Measurements from ENCODE around the gene CPZ.
"Not testable (repeated sequence)": the region's sequence is repeated elsewhere in the genome, so short reads cannot be mapped to it uniquely, and the experiment has no call there.

CPZ gene

DNA sequence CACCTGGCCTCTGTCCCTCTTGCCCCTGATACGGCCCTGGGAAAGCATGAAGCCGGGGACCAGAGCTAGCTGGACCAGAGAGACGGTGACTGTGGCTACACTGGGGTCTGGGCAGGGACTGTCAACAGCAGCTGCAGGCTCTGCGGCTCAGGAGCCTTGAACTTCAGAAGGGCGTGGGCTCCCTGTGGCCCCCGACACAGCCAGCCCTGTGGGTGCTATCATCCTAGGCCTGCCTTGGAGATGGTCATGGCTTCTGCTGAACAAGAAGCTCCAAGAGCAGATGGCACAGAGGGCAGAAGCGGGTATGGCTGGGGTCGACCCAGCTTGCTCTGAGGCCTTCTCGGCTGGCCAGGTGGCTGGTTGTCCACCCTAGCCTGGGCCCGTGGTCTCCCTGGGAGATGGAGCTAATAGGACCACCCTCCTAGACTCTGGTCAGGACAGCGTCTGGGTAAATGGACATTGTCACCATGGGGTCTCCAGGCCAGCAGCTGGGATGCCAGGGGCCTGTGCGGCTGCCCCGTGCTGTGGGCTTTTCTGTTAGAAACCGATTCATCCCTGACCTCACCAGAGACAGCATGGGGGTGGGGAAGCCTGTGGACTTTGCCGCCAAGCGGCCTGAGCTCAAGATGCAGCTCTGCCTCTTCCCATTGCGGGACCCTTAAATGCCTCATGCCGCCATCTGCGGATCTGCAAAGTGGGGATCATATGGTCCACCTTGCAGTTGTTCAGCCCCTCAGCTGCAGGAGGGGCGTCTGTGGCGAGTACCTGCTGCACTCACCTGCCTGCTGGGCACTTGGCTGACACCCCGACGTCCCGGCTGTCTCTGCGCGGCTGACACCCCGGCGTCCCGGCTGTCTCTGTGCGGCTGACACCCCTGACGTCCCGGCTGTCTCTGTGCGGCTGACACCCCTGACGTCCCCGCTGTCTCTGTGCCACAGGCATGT is 21.1 kb downstream of the CPZ start:
- DNase-seq = no peak

- no peak for DNase-seq
Observed at GRCh38 chr4:8614365-8615193, 22.0 kb downstream of the CPZ start.

DNA sequence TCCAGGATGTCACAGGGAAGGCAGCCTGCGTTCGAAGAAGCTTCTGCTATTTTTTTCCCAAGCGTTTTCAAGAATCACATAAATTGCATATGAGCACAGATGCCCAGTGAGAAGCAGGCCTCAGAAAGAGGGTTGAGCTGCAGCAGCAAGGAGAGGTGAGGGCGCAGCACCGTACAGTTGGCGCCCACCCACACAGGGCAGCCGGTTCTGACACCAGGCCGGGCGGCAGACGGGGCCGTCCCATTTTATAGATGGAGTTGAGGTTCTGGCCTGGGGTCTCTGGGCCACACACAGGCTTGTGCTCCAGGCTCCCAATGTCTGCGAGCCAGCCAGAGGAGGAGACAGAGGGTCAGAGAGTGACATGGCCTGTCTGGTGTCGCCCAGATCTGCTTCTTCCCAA is 22.8 kb downstream of the CPZ start:
- DNase-seq = no peak

DNA sequence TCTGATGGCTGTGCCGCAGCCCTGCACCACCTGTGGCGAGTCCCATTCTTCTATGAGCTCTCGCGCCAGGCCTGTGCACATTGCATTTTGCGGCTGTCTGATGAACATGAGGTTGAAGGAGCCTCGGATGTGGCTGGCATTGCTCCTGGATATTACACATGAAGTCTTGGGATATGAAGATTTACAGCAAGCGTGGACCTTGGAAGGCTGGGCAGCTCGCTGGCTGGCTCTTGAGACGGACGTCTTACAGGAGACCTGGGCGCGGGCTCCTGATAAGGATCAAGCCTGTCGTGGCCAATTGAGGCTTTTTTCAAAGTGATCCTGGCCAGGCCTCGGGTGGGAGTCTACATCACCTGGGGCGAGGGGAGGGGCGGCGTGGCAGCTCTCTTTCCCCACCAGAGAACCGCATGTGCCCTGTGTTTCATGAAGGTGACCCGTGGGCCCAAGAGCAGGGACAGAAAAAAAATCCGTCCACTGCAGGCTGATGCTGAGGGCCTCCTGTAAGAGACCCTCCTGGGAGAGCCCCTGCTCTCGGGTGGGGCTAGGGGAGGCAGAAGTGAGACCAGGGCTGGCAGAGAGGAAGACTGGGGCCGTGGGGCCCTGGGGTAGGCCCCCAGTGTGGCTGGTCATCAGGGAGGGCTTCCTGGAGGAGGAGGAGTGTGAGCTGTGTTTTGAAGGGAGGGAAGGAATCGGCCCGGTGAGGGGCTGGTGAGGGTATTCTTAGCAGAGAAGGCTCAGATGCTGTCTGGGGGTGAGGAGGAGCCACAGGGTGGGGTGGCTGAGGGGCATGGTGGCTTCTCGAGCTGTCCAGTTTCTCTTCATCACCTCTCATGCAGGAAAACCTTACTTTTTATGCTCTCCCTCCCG is 23.6 kb downstream of the CPZ start:
- DNase-seq = no peak

- DNase-seq = no peak
Observed at GRCh38 chr4:8616831-8617230, 24.3 kb downstream of the CPZ start.

GRCh38 chr4:8617486-8618040 is 25.0 kb downstream of the CPZ start:
- DNase-seq = no peak

GRCh38 chr4:8618421-8618820 is 25.9 kb downstream of the CPZ start:
- no peak for DNase-seq

GRCh38 chr4:8618961-8619720 is 26.6 kb downstream of the CPZ start:
- no peak for DNase-seq

- DNase-seq = not testable (repeated sequence)
Observed at GRCh38 chr4:8621135-8621534, 28.6 kb downstream of the CPZ start.

DNA sequence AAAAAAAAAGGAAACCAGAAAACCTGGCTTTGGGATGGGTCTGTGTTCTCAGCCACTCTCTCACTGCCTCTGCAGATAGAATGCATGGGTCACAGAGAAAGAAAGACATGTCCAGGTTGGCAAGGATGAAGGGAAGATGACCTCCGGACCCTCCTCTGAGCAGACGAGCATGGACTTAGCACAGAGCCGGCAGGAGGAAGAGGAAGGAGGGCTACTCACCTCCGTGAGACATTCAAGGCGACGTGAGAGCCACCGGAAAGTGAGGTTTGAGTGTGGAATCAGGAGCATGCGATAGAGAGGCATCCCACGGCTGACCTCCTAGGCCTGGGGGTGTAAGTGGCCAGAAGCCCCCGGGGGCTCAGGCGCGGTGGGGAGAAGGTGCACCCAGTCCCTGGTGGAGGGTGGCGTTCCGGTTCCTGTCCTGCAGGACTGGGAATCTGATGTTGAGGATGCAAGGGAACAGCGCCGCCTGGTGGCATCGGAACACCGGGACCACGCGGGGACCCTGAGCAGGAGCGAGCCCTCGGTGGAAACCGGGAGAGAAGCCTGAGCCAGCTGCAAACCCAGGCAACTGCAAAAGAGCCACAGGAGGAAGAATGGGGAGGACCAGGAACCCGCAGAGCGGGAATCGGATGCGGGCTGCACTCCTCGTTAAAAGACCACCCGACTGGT is 32.2 kb downstream of the CPZ start:
- not testable (repeated sequence) for DNase-seq

DNA sequence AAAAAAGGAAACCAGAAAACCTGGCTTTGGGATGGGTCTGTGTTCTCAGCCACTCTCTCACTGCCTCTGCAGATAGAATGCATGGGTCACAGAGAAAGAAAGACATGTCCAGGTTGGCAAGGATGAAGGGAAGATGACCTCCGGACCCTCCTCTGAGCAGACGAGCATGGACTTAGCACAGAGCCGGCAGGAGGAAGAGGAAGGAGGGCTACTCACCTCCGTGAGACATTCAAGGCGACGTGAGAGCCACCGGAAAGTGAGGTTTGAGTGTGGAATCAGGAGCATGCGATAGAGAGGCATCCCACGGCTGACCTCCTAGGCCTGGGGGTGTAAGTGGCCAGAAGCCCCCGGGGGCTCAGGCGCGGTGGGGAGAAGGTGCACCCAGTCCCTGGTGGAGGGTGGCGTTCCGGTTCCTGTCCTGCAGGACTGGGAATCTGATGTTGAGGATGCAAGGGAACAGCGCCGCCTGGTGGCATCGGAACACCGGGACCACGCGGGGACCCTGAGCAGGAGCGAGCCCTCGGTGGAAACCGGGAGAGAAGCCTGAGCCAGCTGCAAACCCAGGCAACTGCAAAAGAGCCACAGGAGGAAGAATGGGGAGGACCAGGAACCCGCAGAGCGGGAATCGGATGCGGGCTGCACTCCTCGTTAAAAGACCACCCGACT is 37.8 kb downstream of the CPZ start:
- DNase-seq = not testable (repeated sequence)

GRCh38 chr4:8631896-8632295 is 39.3 kb downstream of the CPZ start:
- not testable (repeated sequence) for DNase-seq

- not testable (repeated sequence) for DNase-seq
Observed at GRCh38 chr4:8634773-8635172, 42.2 kb downstream of the CPZ start.

- not testable (repeated sequence) for DNase-seq
Observed at GRCh38 chr4:8635897-8636554, 43.5 kb downstream of the CPZ start.

- no peak for DNase-seq
Observed at GRCh38 chr4:8637456-8637984, 45.0 kb downstream of the CPZ start.

- DNase-seq = no peak
Observed at GRCh38 chr4:8639021-8639420, 46.5 kb downstream of the CPZ start.

DNA sequence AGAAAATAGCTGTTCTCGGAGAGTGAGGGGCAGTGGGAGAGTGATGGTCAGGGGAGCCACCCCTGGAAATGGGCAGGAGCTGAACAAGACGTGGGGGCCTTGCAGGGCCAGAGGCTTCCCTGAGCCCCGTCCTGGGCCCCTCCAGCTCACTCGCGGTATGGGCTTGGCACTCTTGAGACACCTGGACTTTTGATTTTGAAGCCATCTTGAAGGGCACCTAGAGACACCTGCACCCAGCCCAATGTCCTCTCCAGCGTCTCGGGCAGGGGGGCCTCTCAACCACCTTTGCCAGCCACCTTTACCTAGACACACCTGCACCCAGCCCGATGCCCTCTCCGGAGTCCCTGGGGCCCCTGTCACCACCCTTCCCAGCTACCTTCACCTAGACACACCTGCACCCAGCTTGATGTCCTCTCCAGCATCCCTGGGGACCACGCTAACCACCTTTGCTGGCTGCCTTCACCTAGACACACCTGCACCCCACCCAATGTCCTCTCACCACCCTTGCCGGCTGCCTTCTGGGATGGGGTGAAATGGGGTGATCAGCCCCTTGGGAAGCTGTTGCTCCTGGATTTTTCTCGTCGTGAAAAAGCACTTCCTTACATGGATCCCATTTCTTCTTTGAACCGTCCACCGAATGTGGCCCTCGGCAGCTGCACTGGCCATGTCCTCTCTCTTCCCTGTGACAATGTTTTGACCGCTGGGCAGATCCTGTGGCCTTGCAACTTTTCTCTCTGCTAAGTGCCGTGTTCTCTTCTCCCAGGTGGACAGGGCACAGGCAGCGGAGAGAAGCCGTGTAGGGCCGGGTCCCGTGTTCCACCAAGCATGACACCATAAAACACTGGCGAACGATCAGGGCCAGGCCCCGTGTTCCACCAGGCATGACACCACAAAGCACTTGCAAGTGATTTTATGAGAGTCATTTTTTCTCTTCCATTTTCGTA is 47.5 kb downstream of the CPZ start:
- DNase-seq = no peak

DNA sequence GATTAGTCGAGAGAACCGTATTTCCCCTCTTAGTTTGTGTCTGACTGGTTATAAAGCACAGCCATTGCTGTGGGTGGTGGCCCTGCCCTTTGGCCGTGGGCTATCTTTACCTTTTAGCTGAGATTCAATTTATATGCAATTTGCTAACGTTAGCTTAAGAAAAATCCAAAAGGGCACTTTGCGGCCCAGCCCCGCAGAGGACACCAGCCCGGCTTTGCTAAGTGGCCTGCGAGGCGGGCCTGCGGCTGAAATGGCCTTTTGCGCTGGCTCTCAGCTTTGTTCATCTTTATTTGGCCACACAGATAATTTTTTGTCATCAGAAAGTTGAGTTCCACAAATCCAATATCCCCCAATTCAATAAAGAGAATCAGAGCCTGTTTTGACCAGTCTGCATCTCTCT is 48.3 kb downstream of the CPZ start:
- DNase-seq = no peak
